GM20431 (cell line): ENCODE measurements around the gene ZBTB16.

Experiments used
- in situ Hi-C: fragments of 300-500 bp; cut with MseI, MboI; formaldehyde crosslinking; loops from one replicate; pipeline ENCODE4 v1.15.0; 2020; ENCODE audit warnings: low sequenced_read_pairs; ENCODE audit not compliant: unreplicated experiment

The ZBTB16 gene

DNA sequence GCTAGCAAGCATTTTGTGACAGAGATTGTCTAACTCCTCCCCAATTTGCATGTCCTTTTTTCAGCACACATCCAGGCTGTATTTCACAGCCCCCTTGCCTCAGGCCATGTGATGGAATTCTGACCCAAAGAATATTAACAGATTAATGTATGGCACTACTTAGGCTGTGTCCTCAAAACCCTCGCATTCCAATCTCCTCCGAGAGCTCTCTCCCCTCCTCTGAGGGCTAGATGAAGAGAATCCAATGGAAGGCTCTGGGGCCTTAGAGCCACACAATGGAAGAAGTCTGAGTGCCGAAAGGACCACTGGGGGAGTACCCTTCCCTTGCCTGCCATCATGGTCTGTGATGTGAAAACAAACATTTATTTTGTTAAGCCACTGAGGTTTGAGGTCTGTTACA lies 223.0 kb downstream of the ZBTB16 start:
- in situ Hi-C loops, result no loop called here

DNA sequence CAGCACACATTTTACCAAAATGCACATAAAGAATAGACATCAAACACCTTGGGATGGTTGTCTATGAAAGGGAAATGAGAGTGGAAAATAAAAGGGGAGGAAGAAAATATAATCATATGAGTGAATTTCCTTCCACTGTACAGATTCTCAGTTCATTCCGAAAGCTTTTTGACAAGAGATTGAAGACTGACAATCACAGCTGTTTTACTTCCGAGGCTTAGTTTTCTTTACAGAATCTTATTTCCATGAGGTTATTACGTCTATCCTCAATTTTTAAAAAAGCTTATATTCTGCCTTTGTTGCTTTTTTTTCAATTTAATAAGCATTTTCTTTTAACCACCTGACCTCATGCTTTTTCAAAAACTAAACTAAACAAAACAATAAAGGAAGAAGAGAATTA lies 223.9 kb downstream of the ZBTB16 start:
- in situ Hi-C loops, result no loop called here

DNA sequence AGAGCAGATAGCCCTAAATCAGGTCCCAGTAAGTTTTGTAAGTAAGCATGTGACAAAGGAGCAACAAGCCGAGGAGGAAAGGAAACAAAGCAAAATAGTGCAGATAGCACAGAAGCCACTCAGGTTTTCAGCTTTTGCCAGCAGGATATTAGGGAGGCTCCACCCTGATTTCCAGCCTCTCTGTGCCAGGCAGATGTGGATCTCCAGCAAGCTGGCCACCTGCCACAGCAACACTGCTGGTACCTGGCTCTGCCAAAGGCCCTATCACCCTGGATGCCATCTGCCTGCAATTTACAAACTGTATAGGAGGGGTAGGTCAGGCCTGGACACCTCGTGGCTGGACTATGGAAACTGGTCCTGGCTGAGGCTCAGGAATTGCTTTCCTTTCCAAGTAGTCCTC lies 224.5 kb downstream of the ZBTB16 start:
- in situ Hi-C loops, result no loop called here

DNA sequence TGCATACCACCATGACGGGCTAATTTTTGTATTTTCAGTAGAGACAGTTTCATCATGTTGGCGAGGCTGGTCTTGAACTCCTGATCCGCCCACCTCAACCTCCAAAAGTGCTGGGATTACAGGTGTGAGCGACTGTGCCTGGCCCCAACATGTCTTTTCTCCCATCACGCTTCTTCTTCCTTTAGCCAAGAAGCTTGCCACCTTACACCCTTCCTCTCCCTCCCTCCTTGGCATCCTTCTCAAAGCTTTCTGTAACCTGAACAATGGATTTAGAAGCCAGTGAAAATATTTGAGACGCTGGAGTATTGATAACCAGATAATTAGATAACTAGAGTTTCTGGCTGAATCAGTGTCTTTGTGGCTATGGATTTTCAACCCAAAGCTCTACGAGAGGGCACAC lies 225.4 kb downstream of the ZBTB16 start:
- in situ Hi-C loops, result no loop called here

DNA sequence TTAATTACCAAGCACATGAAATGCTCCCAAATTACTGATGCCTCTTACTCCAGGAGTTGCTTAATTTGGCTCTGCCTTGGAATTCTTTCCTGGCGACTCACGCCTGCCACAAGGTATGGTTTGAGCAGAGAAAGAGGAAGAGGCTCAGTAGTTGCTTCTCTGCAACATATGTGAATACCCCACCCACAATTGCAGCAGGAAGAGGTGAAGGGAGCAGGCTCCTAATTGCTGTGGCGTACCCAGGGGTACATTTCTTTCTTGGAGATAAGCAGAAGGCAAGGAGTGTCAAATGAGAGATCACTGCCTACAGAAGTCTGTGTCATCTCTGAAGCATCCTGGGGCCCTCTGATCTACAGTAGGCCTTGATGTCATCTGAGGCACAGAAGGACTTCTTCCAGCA lies 226.1 kb downstream of the ZBTB16 start:
- in situ Hi-C loops, result no loop called here

DNA sequence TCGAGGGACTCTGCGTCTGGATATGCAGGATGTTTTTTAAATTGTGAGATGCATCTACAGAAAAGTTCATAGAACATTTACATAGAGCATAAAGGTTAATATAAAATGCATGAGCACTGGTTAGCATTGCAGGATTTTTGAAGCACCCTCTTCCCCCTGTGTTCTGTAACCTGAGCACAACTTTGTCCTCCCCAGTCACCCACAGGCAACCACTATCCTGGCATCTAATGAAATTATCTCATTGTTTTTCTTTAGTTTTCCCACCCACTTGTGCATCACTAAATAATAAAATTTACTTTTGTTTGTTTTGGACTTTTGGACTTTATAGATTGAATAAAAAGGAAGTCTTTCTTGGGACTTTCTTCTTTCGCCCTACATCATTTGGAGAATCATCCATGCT lies 226.7 kb downstream of the ZBTB16 start:
- in situ Hi-C loops, result no loop called here

DNA sequence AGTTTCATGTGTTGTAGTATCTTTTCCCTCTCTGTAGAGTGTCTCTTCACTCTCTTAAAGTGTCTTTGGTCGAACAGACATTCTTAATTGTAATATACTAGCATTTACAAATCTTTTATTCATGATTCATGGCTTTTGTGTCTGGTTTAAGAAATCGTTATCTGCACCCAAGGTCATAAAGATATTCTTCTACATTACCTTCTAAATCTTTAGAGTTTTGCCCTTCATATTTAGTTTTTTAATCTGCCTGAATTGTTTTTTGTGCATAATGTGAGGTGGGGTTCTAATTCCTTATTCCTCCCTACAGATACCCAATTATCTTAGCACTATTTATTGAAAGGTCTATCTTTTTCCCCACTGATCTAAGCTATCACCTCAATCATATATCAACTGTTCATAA lies 227.6 kb downstream of the ZBTB16 start:
- in situ Hi-C loops, result no loop called here

DNA sequence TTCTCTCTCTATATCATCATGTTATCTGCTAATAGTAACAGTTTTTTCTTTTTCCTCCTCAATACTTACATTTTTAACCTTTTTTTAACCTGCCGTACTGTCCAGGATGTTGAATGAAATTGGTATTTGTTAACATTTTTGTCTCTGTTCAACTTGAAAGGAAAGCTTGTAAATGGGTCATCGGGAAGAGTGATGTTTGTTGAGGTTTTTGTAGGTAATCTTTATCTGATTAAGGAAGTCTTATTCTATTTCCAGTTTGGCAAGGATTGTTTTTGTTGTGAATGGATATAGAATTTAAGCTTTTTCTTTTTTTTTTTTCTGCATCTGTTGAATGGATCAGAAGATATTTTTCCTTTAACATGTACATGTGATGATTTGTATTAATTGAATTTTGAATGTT lies 228.6 kb downstream of the ZBTB16 start:
- in situ Hi-C loops, result no loop called here

DNA sequence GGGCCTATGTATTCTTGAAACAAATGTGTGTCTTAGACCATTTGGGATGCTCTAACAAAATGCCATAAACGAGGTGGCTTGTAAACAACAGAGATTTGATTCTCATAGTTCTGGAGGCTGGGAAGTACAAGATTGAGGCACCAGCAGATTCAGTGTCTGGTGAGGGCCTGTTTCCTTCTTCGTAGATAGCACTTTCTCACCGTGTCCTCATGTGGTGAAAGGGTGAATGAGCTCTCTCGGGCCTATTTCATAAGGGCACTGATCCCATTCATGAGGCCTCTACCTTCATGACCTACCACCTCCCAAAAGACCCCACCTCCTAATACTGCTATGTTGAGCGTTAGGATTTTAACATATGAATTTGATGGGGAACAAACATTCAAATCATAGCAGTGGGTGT lies 230.3 kb downstream of the ZBTB16 start:
- in situ Hi-C loops, result no loop called here

DNA sequence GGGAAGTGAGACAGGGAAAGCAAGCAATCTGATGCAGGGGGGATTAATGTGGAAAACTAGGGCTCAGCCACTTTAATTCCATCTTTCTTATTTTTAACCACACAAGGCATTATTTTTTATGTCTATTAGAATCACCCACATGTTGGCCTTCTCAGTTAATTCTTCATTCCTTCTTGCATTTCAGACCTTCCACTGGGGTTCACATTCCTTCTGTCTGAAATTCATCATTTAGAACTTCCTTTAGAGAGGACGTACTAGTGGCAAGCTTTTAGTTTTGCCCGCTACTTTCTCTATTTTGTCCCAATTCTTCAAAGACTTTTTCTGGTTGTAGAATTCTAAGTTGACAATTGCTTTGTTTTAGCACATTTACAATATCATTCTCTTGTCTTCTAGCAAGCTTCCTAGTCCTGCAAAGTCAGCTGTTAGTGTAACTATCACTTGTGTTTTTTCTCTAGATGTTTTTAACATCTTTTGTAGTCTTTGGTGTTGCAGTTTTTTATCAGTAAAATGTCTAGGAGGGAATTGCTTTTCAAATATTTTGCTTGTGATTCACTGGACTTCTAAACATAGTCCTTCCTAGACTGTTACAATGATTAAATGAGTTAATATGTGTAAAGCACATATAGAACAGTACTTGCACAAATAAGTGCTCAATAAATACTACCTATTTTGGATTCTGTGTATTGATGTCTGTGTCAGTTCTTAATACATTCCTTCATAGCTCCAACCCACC lies 231.2 kb downstream of the ZBTB16 start:
- in situ Hi-C loops, result no loop called here

DNA sequence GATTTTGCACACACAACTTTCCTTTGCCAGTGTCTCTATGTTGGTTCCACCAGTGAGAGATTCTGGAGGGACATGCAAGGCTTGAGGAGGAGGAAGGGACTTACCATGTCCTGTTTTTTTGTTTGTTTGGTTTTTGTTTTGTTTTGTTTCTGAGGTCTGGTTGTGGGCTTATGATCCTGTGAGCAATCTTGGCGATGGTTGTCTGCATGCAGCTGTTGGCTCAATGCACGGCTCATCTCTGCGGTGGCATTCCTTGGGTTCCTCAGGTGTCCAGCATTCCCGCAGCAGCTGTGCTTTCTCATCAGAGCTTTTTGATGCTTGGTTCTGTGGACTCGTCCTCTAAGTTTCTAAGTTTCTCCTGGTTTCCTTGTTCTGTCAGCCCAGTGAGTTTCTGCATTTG lies 231.9 kb downstream of the ZBTB16 start:
- in situ Hi-C loops, result no loop called here

DNA sequence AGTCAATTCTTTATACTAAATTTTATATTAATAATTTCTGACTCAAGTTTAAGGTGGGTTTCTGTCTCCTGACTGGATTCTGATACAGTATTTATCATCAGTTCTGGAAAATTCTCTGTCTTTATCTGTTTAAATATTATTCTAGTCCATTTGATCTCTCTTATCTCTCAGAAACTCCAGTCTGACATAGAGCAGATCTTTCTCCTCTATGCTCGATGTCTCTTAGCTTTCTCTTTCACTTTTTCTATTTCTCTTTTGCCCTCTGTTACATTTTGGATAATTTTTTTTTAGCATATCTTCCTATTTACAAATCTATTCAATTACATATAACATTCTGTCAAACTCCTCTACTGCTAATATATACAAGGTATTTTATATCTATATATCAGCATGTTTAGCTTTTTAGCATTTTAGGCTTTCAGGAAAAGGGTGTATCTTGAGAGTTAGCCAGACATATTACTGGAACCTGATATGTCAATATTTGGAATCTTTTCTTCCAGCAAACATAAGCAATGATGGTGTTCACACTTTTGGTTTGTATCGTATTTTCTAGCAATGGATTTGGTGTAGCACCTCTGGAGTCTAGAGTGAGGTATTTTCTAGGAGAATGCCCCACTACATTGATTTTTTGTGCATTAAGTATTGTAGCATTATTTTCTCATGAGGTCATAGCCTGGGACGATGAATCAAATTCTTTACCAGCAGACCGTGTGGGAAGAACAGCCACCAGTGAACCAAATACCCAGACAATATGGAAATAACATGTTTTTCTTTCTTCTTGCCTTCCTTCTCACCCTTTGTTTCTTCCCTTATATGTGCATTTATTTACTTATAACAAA lies 232.6 kb downstream of the ZBTB16 start:
- in situ Hi-C loops, result no loop called here

DNA sequence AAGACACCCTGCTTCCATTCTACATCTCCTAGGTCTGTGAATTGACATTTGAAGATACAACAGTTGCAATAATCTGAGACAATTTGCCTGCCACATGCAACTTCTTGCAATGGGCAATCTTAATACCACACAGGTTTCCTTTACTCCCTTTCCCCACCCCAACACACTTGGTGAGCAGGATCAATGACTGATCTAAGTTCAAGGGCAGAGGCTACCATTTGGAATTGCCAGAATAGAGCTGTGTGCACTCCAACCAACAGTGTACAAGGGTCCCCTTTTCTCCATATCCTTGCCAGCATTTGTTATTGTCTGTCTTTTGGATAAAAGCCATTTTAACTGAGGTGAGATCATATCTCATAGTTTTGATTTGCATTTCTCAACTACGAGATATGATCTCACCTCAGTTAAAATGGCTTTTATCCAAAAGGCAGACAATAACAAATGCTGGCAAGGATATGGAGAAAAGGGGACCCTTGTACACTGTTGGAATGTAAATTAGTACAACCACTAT lies 233.7 kb downstream of the ZBTB16 start:
- in situ Hi-C loops, result no loop called here

DNA sequence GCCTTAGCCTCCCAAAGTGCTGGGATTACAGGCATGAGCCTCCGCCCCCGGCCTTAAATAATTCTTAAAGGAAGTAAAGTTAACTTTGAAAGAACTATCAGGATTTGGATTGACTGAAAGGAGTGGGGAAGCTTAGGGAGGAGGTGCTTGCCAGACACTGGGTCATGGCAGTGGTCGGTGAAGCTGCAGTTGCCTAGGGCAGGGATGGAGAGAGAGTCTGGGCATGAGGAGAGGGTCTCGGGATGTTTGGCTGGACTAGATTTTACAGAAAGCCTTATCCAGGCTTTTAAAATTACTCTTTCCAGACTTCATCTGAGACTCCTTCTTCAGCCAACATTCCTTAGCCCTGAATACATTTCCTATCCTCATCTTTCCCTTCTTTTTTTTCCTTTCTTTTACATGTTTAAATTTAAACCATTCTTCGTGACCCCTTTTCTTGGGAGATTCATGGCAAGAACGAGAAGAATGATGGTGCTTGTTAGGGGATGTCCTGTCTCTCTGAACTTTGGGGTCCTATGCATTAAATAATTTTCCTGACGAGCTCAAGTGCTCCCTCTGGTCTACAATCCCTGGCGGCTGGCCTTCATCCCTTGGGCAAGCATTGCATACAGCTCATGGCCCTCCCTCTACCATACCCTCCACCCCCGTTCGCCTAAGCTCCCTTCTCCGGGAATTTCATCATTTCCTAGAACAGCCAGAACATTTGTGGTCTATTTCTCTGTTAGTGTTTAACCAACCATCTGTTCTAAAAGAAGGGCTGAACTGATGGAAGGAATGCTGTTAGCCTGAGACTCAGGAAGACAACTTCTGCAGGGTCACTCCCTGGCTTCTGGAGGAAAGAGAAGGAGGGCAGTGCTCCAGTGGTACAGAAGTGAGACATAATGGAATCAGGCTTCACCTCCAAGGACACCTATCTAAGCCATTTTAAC lies 236.4 kb downstream of the ZBTB16 start, which contains the start of gene NNMT:
NNMT (plus strand) TSS at position 724 of the 929 bp plus-strand sequence; CDS start at position 882, 158 bp downstream.
- in situ Hi-C loops, result no loop called here

DNA sequence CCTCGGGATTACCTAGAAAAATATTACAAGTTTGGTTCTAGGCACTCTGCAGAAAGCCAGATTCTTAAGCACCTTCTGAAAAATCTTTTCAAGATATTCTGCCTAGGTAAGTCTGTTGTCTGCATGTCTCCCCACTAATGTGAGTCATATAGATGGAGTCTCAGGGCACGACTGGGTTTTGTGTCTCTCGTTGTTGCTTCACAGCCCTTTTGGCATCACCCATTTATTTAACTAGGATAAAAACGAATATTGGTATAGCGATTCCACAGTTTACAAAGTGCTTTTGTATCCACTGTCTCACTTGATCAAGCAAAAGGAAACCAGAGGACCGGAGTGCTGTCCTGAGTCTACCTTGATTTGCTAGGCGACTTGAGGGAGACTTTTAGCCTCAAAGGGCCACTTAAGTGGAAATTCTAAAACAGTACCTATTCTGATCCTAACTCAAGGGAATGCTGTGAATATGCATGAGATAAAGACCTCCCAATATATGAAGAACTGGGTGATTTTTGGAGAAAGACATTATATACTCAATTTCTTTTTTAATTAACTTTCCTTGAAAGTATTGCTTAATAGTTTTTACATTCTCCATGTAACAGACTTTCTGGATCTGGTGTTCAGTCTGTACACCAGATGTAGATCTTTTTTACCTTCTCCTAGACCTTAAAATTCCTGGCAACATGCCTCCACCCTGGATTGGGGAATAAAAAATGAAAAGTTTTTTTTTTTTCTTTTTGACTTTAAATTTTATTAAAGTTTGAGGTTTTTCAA lies 237.3 kb downstream of the ZBTB16 start:
- in situ Hi-C loops, result no loop called here

DNA sequence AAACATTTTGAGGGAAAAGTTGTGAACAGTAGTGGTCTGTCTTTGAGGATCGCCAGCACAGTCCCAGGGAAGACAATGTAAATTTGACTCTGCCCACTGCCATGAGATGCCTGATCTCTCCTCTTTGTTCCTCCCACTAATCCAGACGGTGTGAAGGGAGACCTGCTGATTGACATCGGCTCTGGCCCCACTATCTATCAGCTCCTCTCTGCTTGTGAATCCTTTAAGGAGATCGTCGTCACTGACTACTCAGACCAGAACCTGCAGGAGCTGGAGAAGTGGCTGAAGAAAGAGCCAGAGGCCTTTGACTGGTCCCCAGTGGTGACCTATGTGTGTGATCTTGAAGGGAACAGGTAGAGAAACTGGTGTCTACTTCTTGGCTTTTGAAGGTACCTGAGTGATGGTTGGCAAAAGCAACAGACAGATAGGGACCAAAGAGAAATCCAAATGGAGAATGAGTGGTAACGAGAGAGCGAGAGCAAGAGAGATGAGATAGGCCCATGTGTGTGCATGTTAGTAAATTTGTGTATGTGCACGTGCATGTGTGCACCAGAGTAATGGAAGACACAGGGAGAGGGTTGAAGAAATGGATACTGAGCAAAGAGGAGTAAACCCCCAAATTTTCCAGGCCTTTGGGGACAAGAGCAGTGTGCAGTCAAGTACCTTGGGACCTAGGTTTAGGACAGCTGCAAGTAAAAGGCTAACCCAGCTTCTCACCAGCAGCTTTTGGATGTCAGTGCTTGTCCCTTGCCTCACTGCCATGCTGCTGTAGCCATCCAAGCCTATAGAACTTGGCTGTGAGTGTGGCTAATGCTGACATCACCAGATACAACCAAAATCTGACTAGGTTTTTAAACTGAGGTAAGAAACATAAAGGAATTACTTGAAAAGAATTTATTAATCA lies 238.5 kb downstream of the ZBTB16 start:
- in situ Hi-C loops, result no loop called here

DNA sequence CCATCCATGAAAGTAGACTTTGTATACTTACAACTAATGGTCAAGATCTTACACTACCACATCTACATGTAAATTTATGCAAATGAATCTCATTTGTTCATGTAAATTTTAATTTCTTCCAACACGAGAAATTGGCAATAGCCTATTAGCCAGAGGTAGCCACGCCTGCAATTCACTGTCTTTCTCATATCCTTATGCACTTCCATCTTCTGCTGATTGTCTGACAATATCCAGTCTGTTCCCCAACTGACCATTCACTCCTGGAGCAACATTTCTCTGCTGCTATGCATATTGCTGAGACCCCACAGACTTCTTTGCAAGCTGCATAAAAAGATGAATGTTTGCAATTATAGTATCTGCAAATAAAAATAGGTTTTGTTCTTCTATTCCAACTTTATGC lies 239.2 kb downstream of the ZBTB16 start:
- in situ Hi-C loops, result no loop called here
